Sciatic nerve (tissue), 2 donors: Measurements from ENCODE around the gene TPX2. TPM values are rescaled to one million over a fixed set of nuclear protein-coding genes. Genes with fewer than 3 reads are reported as not detected.
"Not testable (repeated sequence)": the region's sequence is repeated elsewhere in the genome, so short reads cannot be mapped to it uniquely, and the experiment has no call there.

ENCODE experiments used
- ATAC-seq: fragments of 200-7000 bp; cut with Tn5 transposase; one replicate; pipeline ENCODE4 v1.9.1; 2020; ENCODE audit warnings: mild to moderate bottlenecking, moderate library complexity
- DNase-seq: peaks from one replicate; pipeline ENCODE4 v3.0.0-alpha.2; 2020; ENCODE audit warnings: low spot score
- intact Hi-C: fragments of 100-400 bp; cut with DNase I; formaldehyde crosslinking; loops from one replicate; pipeline ENCODE4 v1.14.2; 2022
- total RNA-seq: library from RNA; stranded (reverse); fragmentation: NEBNext Ultra II Directional; extraction: Animal tissue kit (Norgen Biotek cat#: 25700); gene quantifications from one replicate; pipeline ENCODE4 v1.2.1, GENCODE V29; 2021
- donor health status: DM: no; HTN: no; CAD: no.
- donor health status: DM: no; HTN: no; CAD: no.

Gene TPX2
- total RNA-seq, 1 donor from 2014 or later: 0.71 TPM

GRCh38 chr20:31803552-31804291 lies 64.6 kb downstream of the TPX2 start:
- ATAC-seq: no peak
- intact Hi-C loops: no loop called here
- no peak for DNase-seq

DNA sequence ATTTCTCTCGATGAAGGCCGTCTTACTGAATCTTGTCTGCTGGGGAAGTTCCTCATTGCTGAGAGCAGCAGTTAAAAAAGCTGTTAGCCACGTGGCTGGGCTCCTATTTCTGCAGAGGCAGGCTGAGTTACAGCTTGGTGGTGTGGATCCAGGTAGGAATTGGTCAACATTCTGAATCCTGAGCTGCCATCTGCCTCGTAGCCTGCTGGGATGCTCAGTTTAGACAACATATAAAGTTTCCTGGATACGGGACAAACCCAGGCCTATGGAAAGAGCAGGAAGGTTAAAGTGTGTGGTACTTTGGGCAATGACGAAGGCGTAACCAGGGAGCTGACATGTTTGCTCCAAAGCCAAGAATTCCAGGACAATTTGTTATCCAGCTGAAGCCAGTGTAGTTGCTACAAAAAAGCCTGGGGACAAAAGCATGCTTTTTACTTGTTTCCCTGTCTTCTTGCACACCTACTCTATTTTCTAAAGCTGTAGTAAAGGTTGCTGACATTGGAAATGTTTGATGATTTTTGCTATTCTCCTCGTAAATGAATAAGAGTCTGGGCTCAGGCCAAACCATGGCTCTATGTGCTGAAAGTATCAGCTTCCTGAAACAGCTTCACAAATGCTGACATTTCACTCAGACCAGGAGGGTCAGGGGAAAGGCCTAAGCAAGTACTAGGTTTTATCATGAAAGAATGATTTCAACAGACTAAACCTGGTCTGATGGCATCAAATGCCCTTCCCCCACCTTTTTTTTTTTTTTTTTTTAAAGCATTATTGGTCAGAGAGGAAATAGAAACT lies 67.7 kb downstream of the TPX2 start:
- DNase-seq: no peak
- intact Hi-C loops: no loop called here
- ATAC-seq: no peak

GRCh38 chr20:31808481-31808880 lies 69.4 kb downstream of the TPX2 start:
- DNase-seq: no peak
- no peak for ATAC-seq
- intact Hi-C loops: no loop called here

DNA sequence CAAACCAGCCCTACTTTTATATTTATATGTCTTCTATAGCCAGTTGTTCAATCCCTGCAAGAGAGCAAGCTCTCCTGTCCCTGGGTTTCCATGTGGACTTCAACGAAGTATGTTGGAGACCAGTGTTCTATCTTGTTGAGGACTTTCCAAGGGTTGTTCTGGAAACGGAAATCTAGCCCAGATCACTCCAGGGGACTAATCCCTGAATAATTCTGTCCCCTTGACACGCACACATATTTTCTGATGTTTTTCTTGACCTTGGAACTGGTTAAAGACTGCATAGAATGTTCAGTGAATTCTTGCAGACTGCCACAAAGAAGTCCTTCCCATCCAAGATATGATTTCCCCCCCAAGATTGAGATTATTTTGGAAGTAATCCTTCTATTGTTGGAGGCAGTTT lies 70.6 kb downstream of the TPX2 start:
- DNase-seq (no peak), ATAC-seq (no peak)
- intact Hi-C loops: no loop called here

DNA sequence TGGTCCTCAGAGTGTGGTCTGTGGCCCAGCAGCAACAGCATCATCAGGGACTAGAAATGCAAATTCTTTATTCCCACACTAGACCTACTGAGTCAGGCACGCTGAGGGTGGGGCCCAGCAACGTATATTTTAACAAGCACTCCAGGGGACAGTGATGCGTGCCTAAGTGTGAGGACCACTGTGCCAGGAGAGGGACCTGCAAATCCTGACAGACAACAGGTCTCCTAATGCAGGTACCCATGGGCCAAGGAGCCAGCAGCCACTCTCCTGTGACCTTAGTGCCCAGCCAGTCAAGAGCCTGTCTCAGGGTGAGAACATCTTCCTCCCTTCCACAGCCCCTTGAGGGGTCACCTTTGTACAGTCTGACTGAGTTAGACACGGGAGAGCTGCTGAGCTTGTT lies 72.1 kb downstream of the TPX2 start:
- intact Hi-C loops: no loop called here
- no peak for ATAC-seq
- no peak for DNase-seq

DNA sequence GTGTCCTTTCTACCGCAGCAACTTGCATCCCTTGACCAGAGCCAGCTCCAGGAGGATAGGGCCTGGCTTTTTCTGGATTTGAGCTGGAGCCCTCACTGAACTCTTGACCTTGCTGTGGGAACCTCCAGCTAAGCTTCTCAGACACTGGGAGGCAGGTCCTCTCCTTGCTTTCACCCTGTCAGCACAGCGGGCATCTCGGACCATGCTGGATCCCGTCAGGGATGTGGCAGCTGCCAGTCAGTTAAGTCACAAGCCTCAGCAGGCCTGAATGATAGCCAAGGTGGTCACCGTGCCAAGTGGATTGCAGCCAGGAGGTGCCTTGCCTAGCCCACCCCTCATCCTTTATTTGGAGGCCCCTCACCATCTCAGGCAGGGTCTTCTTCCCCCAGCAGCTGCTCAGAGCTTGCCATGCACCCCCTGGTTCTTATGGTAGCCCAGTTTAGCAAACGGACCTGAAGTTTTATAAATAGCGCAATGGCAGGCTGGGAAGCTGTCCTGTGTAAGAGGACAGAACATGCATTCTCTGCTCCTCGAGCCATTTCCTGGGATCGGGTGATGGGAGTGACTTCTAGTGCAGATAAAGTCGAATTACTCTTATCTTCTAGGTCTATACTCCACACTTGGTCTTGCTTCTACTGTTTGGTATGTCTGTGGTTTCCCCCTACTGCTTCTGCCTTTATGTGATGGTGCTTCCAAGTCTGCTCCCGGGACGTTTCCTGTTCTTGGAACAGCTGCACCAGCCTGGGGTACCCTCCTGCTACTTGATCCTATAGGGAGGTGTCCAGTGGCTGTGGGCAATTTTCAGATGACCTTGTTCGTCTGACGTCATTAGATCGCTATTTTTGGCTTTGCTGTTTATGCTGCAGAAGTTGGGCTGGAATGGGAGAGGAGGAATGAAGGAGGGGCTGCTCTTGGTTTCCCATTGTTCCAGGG lies 73.0 kb downstream of the TPX2 start:
- no peak for DNase-seq
- intact Hi-C loops: no loop called here
- ATAC-seq: no peak

DNA sequence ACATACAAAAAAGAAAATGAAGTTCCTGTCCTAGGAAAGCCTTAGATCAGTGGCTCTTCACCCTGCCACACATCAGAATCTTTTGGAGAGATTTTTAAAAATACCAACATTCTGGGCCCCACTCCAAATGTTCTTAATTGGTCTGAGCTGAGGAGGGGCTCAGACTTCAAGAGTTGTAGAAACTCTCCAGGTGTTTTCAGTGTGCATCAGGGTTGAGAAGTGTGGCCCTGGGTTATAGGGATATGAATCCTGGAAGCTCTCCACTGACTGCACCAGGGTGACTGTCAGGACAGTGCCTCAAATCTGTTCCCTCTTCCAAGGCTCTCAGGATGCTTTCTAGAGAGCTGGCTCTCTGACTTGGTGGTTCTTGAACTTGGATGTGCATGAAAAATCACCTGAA lies 74.5 kb downstream of the TPX2 start:
- ATAC-seq (no peak), DNase-seq (no peak)
- intact Hi-C loops: no loop called here

DNA sequence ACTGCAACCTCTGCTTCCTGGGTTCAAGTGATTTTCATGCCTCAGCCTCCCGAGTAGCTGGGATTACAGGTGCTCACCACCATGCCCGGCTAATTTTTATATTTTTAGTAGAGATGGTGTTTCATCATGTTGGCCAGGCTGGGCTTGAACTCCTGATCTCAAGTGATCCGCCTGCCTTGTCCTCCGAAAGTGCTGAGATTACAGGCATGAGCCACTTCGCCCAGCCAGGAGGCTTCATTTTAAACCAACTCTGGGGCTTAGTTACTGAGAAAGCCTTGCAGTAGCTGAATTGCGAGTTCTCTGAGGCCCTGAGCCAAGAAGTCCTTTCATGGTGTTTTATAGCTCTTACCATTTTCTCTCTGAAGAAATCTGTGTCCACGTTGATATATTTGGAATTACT lies 75.1 kb downstream of the TPX2 start:
- ATAC-seq, DNase-seq, intact Hi-C loops: not testable (repeated sequence)

DNA sequence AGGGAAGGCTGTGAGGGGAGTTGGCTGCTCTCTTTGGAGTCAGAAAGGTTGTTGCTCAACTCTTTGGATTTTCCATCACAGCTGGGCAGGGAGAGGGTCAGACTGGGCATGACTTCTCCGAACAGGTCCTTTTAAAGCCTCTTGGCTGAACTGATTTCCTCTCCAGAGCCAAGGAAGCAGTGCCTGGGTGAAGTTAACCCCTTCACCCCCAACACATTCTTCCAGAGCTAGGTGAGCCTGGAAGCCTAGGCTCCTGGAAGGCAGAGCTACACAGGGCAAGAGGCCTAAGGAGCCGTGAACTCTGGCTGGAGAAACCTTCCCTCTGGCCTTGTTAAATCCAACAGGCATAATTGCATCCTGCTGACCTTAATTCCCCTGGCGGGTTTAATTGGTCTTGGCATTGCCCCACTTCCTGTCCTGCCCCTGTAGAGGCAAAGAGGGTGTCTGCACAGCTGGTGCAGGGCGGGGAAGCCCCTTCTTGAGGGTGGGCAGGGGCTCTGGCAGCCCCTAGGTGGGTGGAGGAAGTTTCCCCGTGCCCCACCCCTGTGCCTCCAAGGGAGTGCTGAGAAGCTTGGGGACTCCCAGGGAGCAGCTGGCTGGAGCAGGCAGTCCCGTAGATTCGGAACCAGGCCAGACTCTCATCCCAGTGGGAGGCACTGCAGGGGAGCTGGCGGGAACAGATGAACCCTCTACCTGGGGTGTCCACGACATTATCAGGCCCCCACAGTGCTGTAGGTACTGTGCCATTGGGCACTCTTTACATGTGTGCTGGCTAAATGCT lies 76.5 kb downstream of the TPX2 start:
- DNase-seq: no peak
- ATAC-seq: peak; percentile 62
- intact Hi-C loops: no loop called here

GRCh38 chr20:31816221-31816620 lies 77.1 kb downstream of the TPX2 start:
- intact Hi-C loops: no loop called here
- ATAC-seq (no peak), DNase-seq (no peak)

DNA sequence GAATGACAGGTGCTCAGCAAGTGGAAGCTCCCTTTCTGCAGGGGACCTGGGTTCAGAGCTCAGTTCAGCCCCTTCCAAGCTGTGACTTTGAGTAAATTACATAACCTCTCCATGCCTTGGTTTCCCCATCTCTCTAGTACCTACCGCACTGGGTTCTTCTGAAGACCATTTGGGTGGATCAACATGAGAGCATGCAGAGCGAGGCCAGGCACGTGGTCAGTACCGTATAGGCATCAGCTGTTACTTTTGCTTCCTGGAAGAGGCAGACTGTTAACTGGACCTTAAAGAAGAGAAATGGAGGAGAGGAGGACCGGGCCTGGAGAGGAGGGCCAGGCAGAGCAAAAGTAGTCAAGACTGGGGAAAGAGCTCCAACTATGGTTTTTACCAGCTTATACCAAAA lies 78.4 kb downstream of the TPX2 start:
- intact Hi-C loops: no loop called here
- no peak for DNase-seq
- ATAC-seq: no peak

GRCh38 chr20:31818376-31818908 lies 79.4 kb downstream of the TPX2 start:
- intact Hi-C loops: no loop called here
- ATAC-seq (no peak), DNase-seq (no peak)

GRCh38 chr20:31819083-31819784 lies 80.1 kb downstream of the TPX2 start, which contains the start of gene MYLK2:
Gene MYLK2 (plus strand): TSS chr20:31819356. CDS start chr20:31819581, 225 bp downstream.
- no peak for DNase-seq
- no peak for ATAC-seq
- intact Hi-C loops: no loop called here

GRCh38 chr20:31820228-31820627 lies 81.1 kb downstream of the TPX2 start:
- ATAC-seq: no peak
- DNase-seq: no peak
- intact Hi-C loops: no loop called here

DNA sequence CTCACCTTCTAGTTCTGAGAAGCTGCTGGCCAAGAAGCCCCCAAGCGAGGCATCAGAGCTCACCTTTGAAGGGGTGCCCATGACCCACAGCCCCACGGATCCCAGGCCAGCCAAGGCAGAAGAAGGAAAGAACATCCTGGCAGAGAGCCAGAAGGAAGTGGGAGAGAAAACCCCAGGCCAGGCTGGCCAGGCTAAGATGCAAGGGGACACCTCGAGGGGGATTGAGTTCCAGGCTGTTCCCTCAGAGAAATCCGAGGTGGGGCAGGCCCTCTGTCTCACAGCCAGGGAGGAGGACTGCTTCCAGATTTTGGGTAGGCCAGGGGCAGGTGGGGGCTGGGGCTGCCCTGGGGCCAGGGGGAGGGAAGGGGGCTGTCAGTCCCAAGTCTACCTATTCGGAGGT lies 82.3 kb downstream of the TPX2 start:
- ATAC-seq (no peak), DNase-seq (peak; percentile 51)
- intact Hi-C loops: no loop called here

GRCh38 chr20:31822421-31823330 lies 83.6 kb downstream of the TPX2 start:
- intact Hi-C loops: no loop called here
- ATAC-seq (peak; percentile 94), DNase-seq (peak; percentile 89)
